ENCODE measurements around the gene VPS35L. TPM values are rescaled to one million over a fixed set of nuclear protein-coding genes. Genes with fewer than 3 reads are reported as not detected.
"Not testable (repeated sequence)": the region's sequence is repeated elsewhere in the genome, so short reads cannot be mapped to it uniquely, and the experiment has no call there.

VPS35L gene
- total RNA-seq, 1 donor from 2014 or later, result 24.6 TPM

- not testable (repeated sequence) for ATAC-seq; DNase-seq (ENCODE audit: missing footprints)
- intact Hi-C loops (cut with DNase I), result loop anchor here (5.0 to 10.0 kb wide), 2 partner anchors 88 to 114 kb away; no protein-coding TSS in a partner anchor
These were observed 161.2 kb downstream of the VPS35L start for GRCh38 chr16:19716728-19717127.

GRCh38 chr16:19717314-19717713, 161.8 kb downstream of the VPS35L start:
- DNase-seq (ENCODE audit: missing footprints), result no peak
- intact Hi-C loops (cut with DNase I), result loop anchor here (5.0 to 10.0 kb wide), 2 partner anchors 87 to 115 kb away; no protein-coding TSS in a partner anchor

GRCh38 chr16:19717741-19718623, 162.5 kb downstream of the VPS35L start, which contains the start of the genes IQCK and KNOP1:
Gene IQCK, plus strand, starts transcription at chr16:19718271. Its CDS starts 36 bp downstream, at chr16:19718307.
Gene KNOP1, minus strand, starts transcription at chr16:19718227. Its CDS starts 3,192 bp downstream, at chr16:19715035.
- intact Hi-C loops (cut with DNase I), result loop anchor here (2.0 to 10.0 kb wide), 3 partner anchors 87 to 165 kb away; no protein-coding TSS in a partner anchor
- peak; percentile 95 for ATAC-seq
- DNase-seq (ENCODE audit: missing footprints), result peak; percentile 95

More at GRCh38 chr16:19717314-19717713, 161.8 kb downstream of the VPS35L start:
- no peak for ATAC-seq

DNA sequence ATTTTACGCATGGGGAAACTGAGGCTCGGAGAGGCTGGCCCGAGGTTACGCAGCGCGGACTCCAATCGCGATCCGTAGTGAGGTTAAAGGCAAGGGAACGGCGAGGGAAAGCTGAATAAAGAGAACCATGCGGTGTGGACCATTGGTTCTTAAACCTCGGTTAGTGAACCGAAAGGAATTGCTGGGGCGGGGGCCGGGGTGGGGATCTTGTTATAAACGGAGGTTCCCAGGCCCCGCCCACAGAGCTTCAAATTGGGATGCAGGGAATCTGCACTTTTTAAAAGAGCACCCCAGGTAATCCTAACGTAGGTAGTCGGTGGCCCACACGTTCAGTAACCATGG, 163.1 kb downstream of the VPS35L start:
- intact Hi-C loops (cut with DNase I), result loop anchor here (2.0 to 10.0 kb wide), 3 partner anchors 86 to 164 kb away; no protein-coding TSS in a partner anchor
- ATAC-seq (no peak), DNase-seq (ENCODE audit: missing footprints) (no peak)

GRCh38 chr16:19722269-19722952, 166.9 kb downstream of the VPS35L start:
- no peak for DNase-seq (ENCODE audit: missing footprints)
- ATAC-seq, result no peak
- intact Hi-C loops (cut with DNase I), result no loop called here

DNA sequence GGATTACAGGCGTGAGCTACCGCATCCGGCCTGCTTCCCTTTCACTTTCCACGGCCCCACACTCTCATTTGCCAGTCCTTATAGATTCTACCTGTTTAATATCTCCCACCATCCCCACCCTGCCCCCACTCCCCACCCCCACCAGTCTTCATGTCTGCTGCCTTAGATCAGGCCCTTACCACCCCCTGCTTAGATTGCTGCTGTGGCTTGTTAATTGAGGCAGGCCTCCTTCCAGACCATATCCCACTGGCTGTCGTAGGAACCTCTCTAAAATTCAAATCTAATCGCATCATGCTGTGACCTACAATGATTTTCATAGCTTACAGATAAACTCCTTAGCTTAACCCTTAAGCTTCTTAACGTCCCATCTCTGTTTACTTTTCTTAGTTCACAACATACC, 167.5 kb downstream of the VPS35L start:
- ATAC-seq (no peak), DNase-seq (ENCODE audit: missing footprints) (no peak)
- intact Hi-C loops (cut with DNase I), result no loop called here

GRCh38 chr16:19728636-19728965, 173.1 kb downstream of the VPS35L start:
- no peak for DNase-seq (ENCODE audit: missing footprints)
- intact Hi-C loops (cut with DNase I), result no loop called here
- ATAC-seq, result no peak

DNA sequence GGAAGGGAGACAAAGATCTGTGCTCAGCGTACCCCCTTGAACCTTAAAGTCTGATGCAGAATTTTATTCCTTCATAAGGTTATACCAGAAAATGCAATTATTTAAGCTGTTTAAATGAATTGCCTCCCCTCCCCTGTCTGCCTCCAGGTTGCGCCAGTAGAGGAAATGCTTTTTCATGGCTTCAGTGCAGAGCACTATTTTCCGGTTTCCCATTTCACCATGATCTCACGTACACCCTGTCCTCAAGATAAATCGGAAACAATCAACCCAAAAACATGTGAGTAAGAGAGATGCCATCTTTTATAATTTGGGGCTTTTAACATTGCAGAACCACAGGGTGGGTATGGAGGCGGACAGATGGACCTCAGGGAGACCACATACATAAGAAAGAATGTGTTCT, 178.0 kb downstream of the VPS35L start:
- DNase-seq (ENCODE audit: missing footprints) (no peak), ATAC-seq (no peak)
- intact Hi-C loops (cut with DNase I), result no loop called here

DNA sequence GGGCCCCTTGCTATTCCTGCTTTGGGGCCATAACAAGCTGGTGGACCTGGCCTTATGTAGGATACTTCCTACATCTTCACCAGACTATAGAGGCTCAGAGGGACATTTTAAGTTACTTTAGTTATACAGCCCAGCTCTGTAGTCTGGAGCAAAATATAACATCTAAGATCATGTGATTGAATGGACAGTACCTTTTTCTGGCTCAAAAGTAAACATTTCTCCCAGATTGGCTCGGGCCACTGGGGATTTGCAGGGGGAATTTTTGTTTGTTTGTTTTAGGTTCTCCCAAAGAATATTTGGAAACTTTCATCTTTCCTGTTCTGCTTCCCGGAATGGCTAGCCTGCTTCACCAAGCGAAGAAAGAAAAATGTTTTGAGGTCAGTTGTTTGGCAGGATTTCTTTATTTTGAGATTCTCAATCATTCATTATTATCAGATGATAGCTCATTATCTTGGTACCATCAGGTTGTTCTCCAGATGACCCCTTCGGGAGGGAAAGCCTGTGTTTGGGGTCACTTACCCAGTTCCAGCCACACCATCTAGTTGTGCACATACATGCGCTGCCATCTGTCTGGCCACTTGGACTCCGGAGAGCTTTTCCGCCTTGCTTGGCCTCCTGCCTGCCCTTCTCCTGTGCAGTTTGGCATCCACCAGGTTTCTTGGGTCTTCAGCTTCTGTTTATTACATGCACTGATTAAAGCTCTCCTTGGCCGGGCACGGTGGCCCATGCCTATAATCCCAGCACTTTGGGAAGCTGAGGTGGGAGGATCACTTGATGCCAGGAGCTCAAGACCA, 179.8 kb downstream of the VPS35L start:
- intact Hi-C loops (cut with DNase I), result no loop called here
- no peak for DNase-seq (ENCODE audit: missing footprints)
- ATAC-seq, result no peak

DNA sequence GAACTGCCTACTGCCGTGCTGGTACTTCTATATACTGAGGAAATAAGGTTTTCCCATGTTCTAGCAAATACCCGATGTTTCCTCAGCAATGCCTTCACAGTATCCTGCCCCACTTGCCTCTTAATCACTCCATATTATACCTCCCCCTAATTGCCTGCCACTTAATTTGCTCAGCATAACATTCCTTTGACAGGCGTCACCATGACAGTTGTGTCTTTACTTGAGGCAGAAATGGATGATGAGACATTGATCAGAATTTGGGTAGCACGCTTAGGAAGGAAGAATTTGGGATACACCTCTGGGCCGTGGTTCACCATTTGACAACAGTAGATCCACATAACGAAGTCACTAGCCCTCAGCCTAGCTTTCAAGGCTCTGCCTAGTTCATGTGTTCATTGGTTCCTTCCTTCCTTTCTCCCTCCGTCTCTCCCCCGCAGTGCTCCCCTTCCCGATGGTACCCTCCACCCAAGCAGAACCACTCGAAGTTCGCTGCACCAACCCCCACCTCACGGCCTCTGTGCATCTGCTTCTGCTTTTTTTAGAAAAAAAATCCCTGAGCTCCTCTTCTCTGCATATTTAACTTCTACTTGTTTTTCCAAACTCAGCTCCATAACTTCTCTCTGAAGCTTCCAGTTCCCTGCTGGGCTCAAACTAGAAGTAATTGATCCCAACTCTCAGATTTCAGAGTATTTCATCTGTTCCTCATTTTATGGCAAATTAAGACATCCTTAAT, 182.0 kb downstream of the VPS35L start:
- intact Hi-C loops (cut with DNase I), result no loop called here

GRCh38 chr16:19741354-19741753, 185.9 kb downstream of the VPS35L start:
- intact Hi-C loops (cut with DNase I), result no loop called here
- DNase-seq (ENCODE audit: missing footprints) (no peak), ATAC-seq (no peak)

More for the DNA sequence above, 182.0 kb downstream of the VPS35L start:
- ATAC-seq, result no peak
- DNase-seq (ENCODE audit: missing footprints), result no peak

DNA sequence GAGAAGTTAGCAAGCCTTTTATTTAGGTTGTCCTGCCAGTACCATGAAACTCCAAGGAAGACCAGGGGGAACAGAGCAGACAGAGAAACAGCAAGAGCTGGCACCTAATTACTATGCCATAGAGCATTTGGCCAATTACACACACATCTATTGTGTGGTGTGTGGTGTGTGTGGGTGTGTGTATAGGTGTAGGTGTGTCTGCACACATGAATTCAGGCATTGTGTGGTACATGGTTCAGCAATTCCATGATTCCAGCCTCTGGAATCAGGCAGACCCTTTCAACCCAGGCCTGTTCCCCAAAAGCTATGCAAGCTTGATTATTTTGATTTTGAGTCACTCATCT, 188.3 kb downstream of the VPS35L start:
- intact Hi-C loops (cut with DNase I), result no loop called here
- no peak for ATAC-seq
- DNase-seq (ENCODE audit: missing footprints), result no peak

GRCh38 chr16:19744670-19745069, 189.2 kb downstream of the VPS35L start:
- ATAC-seq, result no peak
- no peak for DNase-seq (ENCODE audit: missing footprints)
- intact Hi-C loops (cut with DNase I), result no loop called here

DNA sequence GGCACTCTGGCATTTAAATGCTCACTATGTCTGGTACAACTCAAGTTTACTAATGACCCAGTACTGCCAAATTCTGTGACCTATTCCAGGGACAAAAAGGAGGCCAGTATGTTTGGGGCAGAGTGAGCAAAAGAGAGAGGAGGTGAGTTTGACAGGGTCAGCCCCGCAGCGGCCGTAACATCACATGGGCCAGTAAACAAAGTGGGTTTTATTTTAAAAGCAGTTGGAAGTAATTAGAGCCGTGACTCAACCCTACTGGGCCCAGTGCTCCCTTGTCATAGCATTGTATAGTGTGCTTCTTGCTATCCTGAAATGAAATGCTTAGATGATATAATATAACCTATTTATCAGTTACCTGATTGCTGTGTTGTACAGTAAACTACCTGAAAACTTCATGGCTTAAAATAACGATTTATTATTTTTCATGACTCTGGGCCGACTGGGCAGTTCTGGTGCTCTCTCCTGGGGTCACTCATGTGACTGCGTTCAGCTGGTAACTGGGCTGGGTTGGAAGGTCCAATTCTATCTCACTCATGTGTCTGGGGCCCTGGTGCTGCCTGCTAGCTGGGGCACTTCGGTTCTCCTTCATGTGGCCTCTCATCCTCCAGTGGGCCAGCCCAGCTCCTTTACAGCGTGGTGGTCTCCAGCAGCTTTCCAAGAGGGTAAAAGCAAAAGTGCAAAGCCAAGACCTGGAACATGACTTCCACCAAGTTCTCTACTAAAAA, 189.9 kb downstream of the VPS35L start:
- DNase-seq (ENCODE audit: missing footprints) (no peak), ATAC-seq (no peak)
- intact Hi-C loops (cut with DNase I), result no loop called here

GRCh38 chr16:19746561-19746960, 191.1 kb downstream of the VPS35L start:
- ATAC-seq (no peak), DNase-seq (ENCODE audit: missing footprints) (no peak)
- intact Hi-C loops (cut with DNase I), result no loop called here

GRCh38 chr16:19748389-19749168, 193.1 kb downstream of the VPS35L start:
- ATAC-seq (no peak), DNase-seq (ENCODE audit: missing footprints) (no peak)
- intact Hi-C loops (cut with DNase I), result no loop called here

GRCh38 chr16:19749571-19750080, 194.1 kb downstream of the VPS35L start:
- ATAC-seq (no peak), DNase-seq (ENCODE audit: missing footprints) (no peak)
- intact Hi-C loops (cut with DNase I), result no loop called here

Data from Right ventricle myocardium inferior (tissue), 1 donor.